OCI-LY3 (cell line): ENCODE data around the gene GRIK1.

Experiments
- EZH2phosphoT487 ChIP-seq: fragments of 200-600 bp; shearing (Covaris generic); IDR thresholded peaks from 2 replicates; pipeline ENCODE4 v1.6.1; 2018; ENCODE audit warnings: antibody characterized with exemption, mixed run types, low read depth
- TF ChIP-seq, protein P1 (sequence below): fragments of 200-600, 300-600 bp; sonication (generic); IDR thresholded peaks from 2 replicates; pipeline ENCODE4 v1.5.1; 2014; ENCODE audit warnings: antibody characterized with exemption, low read length, low read depth

DNA sequence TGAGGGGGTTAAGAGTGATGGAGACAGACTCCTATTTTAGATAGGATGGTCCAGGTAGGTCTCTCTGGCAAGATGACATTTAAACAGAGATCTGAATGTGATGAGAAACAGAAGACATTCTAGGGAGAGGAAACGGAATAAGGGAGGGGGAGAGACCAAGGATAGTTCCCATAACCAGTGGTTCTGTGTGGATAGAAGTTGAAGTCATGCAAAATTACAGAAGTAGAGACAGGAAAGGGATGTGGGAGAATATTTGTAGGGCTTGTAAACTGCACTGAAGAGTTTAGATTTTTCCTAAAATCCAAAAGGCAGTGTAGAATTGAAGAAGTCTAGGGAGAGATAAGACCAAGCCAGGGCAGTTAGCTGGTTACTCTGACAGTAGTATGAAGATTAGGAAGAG lies 200.6 kb downstream of the GRIK1 start:
- TF ChIP-seq, protein P1, sequence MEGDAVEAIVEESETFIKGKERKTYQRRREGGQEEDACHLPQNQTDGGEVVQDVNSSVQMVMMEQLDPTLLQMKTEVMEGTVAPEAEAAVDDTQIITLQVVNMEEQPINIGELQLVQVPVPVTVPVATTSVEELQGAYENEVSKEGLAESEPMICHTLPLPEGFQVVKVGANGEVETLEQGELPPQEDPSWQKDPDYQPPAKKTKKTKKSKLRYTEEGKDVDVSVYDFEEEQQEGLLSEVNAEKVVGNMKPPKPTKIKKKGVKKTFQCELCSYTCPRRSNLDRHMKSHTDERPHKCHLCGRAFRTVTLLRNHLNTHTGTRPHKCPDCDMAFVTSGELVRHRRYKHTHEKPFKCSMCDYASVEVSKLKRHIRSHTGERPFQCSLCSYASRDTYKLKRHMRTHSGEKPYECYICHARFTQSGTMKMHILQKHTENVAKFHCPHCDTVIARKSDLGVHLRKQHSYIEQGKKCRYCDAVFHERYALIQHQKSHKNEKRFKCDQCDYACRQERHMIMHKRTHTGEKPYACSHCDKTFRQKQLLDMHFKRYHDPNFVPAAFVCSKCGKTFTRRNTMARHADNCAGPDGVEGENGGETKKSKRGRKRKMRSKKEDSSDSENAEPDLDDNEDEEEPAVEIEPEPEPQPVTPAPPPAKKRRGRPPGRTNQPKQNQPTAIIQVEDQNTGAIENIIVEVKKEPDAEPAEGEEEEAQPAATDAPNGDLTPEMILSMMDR: no peak
- no peak for TF ChIP-seq EZH2phosphoT487
